Measurements from ENCODE around the gene PLD6.
"Not testable (repeated sequence)": the region's sequence is repeated elsewhere in the genome, so short reads cannot be mapped to it uniquely, and the experiment has no call there.

Gene PLD6

GRCh38 chr17:17173921-17174320 lies 32.2 kb downstream of the PLD6 start:
- no peak for DNase-seq

DNA sequence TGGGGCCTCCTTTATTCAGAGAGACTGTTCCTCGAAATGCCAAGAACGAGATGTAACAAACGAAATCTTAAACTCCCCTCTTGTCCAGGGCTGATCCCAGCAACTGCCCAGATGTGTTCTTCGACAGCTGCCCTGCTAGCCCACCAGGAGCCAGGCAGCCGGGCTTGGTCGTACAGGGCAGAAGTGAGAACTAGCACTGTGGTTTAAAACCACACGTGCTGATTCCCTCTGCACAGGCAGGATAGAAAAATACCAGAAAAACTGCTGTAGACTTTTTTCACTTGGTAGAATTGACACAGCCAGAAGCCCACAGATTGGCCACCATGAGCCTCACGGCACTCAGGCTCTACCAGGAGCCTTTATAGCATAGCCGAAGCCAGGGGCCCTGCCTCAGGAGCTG lies 33.1 kb downstream of the PLD6 start:
- DNase-seq: no peak

- no peak for DNase-seq
Measured at GRCh38 chr17:17172001-17172939, 33.9 kb downstream of the PLD6 start.

DNA sequence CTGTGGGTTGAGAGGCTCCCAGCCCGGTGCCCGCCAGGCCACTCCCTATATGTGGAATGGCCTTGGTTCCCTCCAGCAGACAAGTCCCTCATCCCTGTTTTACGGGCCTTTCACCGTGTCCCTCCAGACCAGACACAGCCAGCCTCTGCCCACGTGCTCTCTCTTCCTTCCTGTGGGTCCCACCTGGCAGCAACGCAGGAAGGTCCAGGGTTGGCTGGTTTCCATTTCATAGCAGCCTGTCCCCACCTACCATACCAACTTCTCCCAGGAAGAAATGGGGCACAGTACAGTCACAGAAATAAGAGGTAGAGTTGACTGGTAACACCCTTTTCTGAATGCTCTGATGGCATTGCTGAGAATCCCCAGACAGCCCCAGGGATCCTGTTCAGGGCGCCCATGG lies 34.9 kb downstream of the PLD6 start:
- DNase-seq: no peak

DNA sequence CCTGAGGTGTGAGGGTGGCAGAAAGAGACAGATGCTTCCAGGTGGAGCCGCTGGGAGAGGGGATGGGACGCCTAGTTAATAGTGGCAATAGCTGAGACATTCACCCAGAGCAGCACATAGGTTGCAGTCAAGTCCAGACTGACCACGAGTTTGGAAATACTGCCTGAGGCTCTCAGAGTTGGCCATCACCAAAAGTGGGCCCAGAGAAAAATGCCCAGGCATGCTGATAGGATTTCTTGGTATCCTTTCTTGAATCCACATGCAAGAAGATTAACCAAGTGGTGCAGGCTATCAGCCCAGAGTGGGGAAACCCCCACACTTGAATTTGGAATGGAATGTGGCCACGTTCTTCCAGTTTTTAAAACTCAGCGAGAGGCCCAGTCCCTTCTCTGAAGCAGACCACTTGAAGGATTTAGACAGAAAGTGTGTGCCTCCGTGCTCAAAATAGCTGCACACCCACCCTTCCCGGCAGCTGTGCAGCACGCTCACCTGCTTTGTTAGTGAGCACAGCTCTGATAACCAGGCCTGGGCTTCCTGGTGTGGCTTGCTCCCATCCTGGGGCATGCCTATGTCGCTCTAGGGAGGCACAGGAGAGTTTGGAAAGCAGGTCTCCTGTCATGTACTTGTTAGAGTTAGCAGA lies 35.7 kb downstream of the PLD6 start:
- no peak for DNase-seq

- DNase-seq: no peak
Measured at GRCh38 chr17:17169396-17169795, 36.7 kb downstream of the PLD6 start.

DNA sequence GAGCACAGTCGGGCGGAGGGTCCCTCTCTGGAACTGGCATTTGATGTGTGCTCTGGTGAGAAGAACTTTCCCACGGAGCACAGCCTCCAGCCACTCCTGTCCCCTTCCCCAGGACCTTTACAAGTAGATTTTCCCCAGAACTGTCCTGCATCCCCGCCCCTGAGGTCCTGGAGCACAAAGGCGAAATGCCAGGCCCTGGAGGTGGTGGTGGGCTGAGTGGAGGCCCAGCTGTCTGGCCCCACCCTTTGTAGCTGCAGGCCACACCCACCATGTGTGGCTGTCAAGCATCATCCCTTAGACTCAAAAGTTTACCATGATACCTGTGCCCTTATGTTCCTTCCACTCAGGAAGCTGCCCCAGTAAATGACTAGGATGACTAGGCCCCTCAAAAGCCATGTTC lies 37.7 kb downstream of the PLD6 start:
- DNase-seq: no peak

GRCh38 chr17:17167986-17168385 lies 38.1 kb downstream of the PLD6 start:
- no peak for DNase-seq

DNA sequence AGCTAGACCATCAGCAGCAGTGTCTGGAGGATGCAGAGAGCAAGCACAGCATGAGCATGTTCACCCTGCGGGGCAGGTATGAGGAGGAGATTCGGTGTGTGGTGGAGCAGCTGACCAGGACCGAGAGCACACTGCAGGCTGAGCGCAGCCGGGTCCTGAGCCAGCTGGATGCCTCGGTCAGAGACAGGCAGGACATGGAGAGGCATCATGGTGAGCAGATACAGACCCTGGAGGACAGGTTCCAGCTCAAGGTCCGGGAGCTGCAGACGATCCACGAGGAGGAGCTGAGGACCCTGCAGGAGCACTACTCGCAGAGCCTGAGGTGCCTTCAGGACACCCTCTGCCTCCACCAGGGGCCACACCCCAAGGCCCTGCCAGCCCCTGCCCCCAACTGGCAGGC lies 38.8 kb downstream of the PLD6 start:
- DNase-seq: no peak

DNA sequence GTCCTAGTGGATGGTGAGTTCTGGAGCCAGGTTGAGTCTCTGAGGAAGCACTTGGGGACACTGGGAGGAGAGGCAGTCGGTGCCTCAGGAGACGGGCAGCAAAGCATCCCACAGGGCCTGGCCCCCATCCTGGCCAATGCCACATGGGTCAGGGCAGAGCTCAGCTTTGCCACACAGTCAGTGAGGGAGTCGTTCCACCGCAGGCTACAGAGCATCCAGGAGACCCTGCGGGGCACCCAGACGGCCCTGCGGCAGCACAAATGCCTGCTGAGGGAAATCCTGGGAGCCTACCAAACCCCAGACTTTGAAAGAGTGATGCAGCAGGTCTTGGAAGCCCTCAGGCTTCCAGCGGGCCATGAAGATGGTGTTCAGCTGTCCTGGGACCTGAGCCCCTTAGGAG lies 39.7 kb downstream of the PLD6 start:
- DNase-seq: no peak

- DNase-seq: no peak
Measured at GRCh38 chr17:17165666-17166308, 40.3 kb downstream of the PLD6 start.

DNA sequence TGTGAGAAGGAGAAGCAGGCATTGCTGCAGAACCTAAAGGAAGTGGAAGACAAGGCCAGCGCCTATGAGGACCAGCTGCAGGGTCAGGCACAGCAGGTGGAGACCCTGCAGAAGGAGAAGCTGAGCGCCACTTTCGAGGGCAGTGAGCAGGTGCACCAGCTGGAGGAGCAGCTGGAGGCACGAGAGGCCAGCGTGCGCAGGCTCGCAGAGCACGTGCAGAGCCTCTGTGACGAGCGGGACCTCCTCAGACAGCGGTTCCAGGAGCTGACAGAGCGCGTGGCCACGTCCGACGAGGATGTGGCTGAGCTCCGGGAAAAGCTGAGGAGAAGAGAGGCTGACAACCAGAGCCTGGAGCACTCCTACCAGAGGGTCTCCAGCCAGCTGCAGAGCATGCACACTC lies 41.5 kb downstream of the PLD6 start:
- no peak for DNase-seq

GRCh38 chr17:17164156-17164555 lies 42.0 kb downstream of the PLD6 start:
- no peak for DNase-seq

DNA sequence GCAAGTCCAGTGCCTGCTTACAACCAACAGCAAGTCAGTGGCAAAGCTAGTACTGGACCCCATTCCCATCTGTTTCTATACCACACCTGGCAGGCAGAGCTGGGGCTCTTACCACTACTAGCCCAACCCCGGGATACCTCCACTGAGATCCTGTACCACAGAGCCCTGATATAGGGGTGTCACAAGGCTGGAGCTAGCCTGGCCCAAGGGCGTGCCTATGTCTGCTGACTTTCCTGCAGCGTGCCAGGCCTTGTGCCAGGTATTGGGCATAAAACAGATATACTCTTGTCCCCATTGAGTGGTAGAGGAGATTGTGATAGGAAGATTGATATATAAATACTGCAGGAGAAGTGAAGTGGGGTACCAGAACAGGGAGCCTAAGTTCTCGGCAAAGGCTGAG lies 44.4 kb downstream of the PLD6 start:
- no peak for DNase-seq

- DNase-seq: no peak
Measured at GRCh38 chr17:17161121-17161520, 45.0 kb downstream of the PLD6 start.

GRCh38 chr17:17159571-17159970 lies 46.6 kb downstream of the PLD6 start:
- no peak for DNase-seq

GRCh38 chr17:17158506-17158905 lies 47.6 kb downstream of the PLD6 start:
- not testable (repeated sequence) for DNase-seq

- no peak for DNase-seq
Measured at GRCh38 chr17:17157041-17157440, 49.1 kb downstream of the PLD6 start.

- no peak for DNase-seq
Measured at GRCh38 chr17:17156511-17156910, 49.6 kb downstream of the PLD6 start.

GRCh38 chr17:17156107-17156506 lies 50.0 kb downstream of the PLD6 start:
- DNase-seq: no peak

DNA sequence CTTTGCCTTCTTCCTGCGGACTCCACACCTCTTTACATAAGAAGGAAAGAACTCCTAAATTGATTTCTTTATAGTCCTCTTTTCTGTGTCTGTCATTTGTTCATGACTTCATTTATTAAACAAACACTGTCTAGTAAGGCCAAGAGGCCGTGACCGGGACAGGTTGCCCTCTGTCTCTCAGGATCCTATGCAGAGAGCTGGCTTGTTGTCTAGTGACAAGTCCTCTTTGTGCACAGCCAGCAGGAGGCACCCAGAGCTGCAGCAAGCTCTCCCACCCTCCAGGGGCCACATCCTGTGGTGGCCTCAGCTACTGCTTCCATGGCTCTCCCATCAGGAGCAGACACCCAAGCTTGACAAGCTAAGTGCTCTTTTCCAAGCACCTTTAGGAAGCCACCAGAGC lies 50.6 kb downstream of the PLD6 start:
- DNase-seq: no peak

DNA sequence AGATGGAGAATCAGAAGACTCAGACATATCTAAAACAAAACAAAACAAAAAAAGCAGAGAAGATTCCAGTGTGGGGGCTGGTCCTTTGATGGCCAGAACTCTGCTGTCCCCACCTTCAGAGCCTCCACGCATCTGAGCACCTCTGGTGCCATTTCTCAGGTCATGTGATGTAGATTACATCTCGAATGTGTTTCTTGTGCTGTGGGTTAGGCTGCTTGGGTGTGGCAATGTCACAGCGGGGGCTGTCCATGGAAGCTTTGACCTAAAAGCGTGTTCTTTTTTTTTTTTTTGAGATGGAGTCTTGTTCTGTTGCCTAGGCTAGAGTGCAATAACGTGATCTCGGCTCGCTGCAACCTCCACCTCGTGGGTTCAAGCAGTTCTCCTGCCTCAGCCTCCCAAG lies 51.2 kb downstream of the PLD6 start:
- DNase-seq: no peak

DNA sequence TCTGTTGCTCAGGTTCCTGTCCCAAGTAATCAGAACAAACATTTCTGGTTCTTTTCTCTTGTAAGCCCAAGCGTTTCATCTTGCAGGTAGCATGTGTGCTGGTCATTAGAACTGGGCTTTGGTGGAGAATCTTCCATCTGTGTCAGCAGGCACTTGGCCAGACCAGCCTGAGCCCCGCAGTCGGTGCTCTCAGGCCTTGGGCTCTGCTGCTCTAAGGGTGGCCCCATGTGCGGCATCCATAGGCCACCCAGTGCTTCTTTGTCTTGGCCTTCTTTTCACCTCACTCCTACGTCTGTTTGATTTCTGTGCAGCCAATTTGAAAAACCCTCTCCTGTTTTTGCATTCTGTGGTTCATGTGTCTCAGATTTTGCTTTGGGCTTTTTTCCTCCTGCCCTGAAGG lies 51.6 kb downstream of the PLD6 start:
- DNase-seq: no peak

GRCh38 chr17:17153709-17154108 lies 52.4 kb downstream of the PLD6 start:
- DNase-seq: no peak
